NCI-H1417 (cell line): ENCODE measurements around the gene SKIDA1.

ENCODE experiments used
- DNase-seq, 3 experiments: peaks; one replicate each; lab custom pipeline; 2025; lab: John Stamatoyannopoulos, UW

Gene SKIDA1

DNA sequence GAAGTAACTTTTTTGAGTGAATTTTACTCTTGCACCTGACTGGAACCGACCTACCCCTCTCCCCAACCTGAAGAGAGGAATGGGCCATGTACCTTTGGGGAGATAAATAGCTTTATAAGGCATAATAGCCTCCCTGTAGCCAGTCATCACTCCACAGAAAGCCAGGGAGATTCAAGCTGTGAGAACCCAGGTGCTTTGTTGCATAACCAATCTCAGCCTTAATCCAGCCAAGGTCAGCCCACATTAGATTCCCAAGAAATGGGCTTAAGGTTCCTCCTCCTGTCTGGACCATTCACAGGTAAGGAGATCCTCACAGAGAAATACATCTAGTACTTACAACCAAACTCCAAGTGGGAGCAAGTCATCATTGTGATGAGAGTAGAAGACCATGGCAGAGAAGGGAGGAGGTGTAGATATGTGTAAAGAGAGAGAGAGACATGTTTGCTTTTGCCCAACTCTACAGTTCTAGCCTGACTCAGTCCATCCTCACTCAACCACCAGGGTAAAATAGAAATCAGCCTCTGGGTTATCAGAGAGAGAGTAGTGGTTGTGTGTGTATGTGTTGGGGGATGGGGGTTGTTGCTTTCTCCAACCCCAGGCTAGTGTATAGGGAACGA is 23.6 kb downstream of the SKIDA1 start:
- no peak for DNase-seq

DNA sequence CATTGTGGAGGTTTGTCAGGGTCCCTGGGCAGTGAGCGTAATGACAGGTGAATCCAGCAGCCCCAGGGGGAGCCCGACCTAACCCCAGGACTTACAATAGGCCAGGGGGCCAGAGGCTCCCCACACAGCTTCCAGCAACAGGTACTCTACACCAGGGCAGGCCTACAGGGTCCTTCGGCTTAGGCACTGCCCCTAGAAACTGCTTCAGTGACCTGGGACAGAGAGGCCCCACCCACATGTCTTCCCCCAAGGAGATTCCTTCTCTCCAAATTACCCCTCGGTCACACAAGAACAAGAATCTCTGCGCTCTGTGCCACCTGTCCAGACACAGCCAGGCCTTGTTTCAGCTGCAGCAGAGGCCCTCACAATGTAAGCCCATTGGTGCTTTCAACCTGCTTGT is 24.4 kb downstream of the SKIDA1 start:
- DNase-seq = no peak

DNA sequence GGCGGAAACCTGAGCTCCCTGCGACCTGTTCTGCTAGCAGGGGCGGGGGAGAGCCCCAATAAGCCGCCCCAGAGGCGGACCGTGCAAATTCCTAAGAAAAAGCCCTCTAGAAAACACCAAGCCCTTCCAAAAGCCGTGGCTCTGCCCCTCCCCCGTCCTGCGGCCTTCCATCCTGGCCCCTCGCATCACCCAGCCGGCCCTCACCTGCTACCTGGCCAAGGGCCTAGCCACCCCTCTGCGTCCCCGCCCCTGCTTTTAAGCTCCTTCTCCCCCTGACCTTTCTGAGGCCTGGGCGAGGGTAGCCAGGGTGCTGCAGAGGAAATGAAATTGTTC is 24.9 kb downstream of the SKIDA1 start:
- DNase-seq = no peak

DNA sequence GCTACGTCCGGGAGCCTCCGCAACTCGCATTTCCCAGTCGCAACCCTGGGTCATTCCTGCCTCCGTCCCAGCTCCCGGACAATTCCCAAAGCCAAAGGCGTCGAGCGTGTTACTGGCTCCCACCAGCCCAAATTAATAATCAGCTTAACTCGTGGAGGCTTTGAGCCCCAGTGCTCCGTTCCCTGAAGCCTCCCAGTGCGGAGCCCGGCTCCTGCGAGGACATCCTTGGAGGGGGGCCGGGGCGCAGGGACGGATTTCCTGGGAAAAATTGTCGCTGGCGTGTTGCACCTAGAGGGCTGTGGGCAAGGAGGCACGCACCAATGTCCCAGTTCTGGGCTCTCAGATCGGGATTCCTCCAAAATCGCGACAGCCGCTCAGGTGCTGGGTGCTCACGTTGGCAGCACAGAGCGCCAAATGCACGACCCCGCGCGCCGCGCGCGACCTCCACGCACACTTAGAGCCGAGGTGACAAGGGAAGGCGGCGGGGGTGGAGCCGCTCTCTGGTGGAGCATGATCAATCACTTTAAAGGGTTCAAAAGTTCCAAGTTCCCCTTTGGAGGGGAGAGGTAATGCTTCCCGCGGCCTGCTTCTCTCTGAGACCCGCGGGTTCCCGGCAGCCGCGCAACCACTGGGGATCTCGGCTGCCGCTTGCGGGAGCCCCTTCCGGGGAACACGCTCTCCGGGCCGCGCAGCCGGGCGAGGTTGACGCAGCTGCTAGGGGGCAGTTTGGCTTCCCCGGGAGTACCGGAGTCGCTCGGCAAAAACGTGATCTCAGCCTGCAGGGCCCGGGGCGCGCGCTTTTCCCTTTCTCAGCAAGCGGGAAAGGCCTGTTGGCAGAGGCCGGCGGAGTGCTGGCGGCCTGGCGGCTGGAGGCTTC is 25.5 kb downstream of the SKIDA1 start:
- no peak for DNase-seq

DNA sequence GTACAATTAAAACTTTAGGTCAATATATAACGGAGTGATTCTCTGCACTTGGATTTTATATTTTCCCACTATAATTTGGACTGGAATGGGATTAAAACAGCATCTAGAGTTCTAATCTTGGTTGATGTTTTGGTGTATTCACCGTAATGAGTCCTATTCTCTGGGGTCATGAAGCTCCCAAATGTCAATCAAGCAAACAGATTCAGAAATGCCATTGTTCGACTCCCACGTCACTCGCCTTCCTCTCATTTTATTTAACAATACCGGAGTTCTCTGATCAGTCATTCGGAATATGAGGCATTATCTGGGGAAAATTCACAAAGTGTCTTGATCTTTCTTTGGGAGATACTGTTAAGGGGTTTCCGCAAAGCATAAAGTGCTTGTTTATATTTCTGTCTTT is 26.5 kb downstream of the SKIDA1 start:
- DNase-seq = no peak

DNA sequence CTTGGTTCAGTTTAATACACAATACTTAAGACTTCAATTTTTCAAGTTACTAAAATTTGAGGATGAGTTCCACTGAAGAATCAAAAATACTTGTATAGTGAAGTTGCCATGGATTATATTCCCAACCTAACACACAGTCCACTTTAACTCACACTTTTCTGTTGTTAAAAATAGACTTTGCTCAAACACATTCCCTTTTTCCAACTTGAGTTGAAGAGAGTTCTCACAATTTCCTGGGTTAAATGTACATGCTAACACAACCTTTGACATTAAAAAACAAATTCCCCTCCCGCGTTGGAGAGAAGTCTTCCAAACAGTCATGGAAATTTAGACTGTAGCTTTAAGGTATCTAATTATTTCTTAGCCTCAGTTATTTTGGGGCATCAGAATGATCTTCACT is 27.1 kb downstream of the SKIDA1 start:
- DNase-seq = no peak

DNA sequence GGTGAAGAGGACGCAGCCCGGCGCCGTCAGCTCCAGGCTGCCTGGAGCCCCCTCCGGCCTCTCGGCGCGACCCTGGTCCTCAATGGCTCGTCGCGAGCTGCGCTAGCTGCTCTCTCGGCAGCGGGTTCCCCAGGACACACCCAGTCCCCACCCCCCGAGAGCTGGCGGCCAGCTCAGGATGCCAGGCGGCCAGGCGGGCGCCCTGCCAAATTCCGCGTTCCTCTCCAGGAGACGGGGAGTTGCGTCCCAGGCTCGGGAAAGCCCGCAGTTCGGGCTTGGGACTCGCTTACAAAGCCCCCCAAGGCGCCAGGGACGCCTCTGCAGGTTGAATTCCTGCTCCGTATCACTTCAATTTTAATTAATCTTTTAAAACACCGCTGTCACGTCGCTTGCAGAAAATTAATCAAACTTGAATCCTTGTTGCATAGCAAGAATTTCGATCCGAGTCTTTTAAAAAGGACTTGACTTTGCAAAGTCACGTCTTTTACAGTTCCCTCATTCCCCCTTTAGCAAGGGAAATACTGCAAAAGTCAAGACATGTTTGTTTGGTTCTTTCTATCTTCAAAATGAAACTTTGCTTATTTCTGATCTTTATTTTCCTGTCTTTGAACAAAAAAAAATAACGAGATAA is 28.2 kb downstream of the SKIDA1 start:
- peak; percentile 64 to 84 (median 78) for DNase-seq

DNA sequence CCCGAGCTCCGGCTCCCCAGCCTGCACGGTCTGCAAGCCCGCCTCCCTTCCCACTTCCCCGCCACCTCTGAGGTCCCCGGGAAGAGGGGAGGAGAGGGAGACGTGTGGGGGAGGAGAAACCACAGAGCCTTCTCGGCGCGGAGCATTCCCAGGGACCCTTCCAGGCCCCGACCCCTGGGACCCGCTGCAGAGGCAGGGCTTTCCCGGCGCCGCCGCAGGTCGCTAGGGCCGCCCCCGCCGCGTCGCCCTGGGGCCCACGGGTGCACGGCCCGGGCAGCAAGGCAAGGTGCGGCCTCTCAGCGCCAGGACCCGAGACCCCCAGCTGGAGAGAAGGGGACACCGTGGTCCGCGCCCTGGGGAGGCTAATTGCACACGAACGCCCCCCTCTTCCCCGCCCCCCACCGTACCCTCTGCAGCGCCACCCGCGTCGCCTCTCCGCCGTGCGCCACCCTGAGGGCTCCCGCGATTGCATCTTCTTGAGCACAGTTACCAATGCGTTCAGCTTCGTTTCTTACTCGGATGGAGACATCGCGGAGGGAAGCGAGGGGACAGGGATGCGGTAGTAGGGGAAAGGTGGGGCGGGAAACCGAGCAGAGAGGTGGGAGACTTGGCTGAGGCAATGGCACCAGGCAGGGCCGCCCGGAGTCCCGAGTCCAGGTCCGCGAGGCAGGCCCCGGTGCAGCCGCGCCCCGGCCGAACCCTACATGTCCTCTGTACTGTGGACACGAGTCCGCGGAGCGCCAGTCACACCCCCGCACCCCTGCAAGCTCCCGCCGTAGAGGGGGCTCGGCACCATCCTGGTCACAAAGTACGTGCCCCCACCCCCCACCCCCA is 28.9 kb downstream of the SKIDA1 start:
- DNase-seq = peak; percentile 43 to 85 (median 79)

DNA sequence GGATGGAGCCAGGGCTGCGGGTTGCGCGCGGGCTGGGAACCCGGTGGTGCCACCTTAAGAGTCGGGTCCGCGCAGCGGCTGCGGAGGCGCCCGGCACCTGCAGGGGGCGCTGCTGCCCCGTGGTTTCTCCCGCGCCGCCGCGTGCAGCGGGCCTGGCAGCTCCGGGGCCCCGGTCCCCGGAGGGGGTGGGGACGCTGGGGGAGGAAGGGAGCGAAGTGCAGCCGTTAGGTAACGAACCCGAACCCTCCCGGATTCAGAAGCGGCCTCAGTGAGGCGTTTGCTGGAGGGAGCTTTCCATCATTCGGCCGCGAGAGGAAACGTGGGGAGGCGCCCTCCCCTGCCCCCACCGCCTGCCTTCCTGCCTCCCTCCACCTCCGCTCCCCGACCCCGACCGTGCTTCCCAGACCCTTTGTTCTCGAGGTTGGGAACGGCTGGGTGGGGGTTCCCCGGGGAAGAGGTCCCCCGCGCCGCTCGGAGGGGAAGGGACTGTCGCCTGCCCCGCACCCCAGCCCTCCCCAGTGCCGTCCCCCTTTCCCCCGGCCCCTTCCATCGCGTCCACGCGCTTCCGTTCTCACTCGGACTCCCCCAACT is 29.6 kb downstream of the SKIDA1 start:
- peak; percentile 76 to 89 (median 86) for DNase-seq

DNA sequence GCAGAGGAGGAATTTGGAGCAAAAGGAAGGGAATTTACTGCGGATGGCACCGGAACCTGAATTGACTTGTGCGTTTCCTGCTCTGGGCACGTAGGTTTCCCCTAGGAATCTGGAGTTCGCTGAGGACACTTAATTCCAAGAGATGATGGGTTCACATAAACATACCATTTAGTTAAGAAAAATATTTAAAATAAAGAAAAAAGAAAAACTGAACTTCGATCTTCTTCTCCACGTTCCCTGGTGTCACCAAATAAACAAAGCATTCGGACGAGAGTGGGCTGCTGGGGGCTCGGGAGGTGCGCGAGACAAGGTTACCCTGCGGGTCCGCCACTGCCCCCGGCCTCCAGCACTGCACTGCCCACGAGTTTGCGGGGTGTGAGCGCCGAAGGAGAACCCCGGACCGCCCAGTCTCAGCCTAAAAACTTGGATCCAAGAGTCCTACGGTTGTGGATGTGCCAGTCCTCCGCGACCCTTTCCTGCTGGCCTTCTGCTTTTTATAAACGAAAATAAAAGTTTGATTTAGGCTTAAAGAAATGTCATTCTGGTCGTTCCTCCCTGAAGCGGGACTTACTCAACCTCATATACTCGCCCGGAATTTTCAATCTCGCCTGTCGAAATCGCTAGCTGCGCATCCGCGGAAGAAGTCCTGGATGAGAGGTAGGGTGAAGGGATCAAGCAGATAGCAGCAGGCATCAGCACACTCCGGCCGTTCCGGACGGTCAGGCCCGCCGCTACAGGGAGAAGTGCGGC is 30.3 kb downstream of the SKIDA1 start:
- no peak for DNase-seq

DNA sequence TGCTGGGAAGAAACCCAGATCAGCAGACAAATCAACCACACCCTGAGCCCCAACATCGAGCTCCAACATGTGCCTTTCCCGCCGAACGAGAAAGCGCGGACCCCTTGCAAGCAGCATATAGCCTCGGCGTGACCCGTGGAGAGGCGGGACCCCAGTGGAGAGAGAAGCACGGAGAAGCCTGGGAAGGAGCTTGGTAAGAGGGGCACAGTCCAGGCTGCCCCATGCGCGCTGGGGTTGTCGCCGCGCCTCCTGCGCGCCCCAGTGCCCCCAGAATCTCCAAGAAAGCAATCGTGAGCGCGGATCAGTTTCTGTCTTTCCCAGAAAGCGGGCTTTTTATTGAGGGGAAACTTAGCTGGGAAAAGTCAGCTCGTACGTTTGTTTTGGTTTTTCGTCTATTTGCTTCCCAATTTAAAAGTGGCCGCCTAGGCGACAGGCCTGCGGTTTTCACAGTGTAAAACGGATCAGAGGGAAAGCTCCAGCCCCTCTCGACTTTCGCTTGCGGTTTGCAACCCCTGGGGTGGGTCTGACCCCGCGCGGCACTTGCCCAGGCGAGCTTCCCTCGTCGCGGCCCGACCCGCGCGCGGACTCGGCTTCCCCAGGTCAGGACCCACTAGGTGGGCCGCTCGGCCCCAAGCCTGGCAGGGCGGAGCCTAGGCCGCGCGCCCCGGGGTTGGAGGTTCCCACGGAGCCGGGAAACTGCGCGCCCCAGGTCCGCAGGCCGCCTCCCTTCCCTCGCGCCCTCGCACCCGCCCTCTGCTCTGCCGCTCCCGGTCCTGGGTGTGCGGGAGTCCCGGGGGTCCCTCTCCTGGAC is 31.1 kb downstream of the SKIDA1 start:
- no peak for DNase-seq

DNA sequence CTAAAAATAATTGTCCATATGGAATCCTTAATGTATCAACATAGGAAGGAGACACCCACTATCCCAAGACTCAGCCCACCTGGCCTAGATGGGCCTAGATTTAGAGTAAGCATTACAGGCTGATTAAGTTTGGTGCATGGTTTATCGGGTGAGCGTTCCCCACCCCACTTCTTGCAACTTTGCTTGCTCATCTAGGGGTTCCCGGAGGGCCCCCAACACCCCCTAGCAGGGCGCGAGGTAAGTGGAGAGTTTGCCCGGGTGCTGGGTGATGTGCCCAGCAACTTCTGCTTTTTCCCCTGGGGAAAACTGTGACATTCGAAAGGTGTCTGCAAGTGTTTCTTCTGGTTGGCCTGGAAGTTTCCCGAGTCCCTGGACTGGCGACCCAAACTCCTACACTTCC is 31.7 kb downstream of the SKIDA1 start:
- DNase-seq = no peak

DNA sequence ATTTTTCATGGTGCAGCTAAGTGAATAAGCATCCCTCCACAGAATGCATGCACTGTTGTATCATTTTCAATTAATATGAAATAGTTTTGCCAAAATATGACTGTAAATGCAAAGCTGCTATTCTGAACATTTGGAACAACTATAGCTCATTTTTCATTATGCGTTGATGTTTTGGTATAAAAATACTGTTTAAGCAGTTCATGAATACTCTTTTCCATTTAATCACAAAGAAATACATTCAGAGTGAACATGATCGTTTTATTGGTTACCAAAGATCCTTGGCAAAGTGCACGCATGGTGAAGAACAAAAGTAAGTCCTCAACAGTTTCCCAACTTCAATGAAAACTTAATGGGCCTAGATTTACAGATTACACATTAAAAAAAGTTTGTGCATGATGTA is 33.1 kb downstream of the SKIDA1 start:
- DNase-seq = no peak

DNA sequence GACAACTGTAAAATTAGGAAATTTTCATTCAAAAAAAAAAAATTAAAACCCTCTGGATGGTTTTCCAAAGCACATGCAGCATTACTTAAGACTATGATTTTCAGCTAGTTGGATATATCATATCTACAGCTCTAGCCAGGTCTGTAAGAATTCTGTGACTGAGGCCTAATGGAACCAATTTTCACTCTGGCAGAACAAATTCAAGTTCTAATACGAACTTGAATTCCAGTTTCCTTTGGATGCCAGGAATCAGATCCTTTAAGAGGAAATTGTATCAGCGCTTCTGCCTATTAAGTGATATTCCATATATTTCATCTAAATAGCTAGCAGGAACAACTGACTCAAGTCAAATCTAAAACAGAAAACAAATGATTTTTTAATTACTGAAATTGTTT is 34.8 kb downstream of the SKIDA1 start:
- no peak for DNase-seq

DNA sequence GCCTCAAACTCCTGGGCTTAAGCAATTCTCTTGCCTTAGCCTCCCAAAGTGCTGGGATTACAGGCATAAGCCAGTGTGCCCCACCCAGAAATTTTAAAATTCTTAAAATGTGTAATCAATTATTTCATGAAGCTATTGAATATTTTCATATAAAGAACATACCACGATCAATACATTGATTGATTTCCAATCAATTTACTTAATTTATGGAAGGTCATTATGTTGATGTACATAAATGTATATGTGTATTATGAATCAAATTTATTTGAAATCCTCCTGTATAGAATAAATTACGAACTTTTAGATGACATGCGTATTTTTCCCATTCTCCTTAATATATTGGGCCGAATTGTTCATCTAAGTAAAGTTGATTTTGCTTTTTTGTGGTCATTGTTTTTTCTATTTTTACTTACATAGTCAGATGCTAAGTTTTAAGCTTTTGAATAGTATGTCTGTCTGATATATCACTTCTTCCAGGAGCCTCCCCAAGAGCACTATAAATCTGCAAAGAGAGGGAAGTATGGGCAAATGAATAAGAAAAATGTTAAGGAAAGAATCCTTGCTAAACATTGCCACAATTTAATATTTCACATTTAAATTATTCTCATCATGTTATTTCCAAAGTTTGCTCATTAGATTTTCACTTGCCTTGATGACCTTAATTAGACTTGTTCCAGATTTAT is 35.3 kb downstream of the SKIDA1 start:
- DNase-seq = no peak

DNA sequence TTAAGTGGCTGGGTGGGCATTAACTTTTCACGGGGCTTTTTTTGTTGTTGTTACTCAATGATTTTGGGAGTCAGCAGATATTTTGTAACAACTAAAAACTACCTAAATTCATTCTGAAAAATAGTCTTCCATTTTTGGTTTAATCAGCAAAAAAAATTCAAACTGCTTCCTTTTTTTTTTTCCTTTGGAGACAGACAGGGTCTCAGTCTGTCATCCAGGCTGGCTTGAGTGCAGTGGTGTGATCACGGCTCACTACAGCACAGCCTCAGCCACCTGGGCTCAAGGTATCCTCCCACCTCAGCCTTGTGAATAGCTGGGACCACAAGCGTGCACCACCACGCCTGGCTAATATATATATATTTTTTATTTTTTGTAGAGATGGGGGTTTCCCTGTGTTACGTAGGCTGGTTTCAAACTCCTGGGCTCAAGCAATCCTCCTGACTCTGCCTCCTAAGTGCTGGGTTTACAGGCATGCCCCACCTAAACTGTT is 36.5 kb downstream of the SKIDA1 start:
- no peak for DNase-seq

DNA sequence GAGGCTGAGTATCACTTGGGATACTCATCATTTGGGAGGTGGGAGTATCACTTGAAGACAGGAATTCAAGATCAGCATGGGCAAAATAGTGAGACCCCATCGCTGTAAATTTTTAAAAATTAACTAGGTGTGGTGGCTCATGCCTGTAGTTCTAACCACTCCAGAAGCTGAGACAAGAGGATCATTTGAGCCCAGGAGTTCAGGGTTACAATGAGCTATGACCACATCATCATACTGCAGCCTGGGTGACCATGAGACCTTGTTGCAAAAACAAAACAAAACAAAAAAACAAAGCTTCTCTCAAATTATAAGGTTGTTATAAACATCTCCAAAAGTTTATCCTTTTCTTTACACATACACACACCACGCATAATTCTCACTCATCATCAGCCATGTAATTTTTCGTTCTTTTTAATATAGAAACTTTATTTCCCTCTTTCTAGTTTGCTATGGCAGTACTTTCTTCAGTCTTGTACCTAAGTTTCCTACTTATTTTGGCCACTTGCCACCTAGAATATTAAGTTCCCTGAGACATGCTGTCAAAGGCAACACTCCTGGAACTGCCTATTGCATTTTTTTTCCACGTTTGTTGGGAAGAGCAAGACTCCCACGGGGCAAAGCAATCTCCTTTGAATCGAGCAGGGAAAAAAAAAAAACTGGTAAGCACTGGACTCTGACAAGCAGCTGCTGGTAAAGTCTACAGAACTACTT is 37.1 kb downstream of the SKIDA1 start:
- no peak for DNase-seq

DNA sequence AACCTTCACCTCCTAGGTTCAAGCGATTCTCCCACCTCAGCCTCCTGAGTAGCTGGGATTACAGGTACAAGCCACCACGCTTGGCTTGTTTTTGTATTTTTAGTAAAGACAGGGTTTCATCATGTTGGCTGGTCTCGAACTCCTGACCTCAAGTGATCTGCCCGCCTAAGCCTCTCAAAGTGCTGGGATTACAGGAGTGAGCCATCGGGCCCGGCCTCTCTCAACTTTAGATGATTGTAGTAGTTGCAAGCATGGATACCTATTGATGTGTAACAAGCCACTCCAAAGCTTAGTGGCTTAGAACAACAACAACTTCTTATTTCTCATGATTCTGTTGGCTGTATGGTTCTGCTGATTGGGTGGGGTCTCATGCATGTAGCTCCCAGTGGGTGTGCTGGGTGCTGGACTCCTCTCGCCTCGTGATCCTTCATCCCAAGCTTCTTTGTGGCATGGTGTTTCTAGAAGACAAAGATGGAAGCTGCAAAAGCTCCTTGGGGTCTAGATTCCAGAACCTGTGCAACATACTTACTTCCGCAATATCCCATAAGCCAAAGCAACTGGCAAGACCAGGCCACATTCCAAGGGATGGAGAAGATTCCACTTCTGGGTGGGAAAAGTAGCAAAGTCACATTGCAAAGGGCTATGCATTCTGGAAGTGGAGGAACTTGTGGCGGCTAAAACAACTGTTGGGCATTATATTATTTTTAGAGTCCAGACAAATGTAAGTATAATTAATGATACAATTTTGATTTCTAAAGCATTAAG is 37.9 kb downstream of the SKIDA1 start:
- DNase-seq = no peak
